ENCODE results near the gene PAM16.

Gene PAM16

DNA sequence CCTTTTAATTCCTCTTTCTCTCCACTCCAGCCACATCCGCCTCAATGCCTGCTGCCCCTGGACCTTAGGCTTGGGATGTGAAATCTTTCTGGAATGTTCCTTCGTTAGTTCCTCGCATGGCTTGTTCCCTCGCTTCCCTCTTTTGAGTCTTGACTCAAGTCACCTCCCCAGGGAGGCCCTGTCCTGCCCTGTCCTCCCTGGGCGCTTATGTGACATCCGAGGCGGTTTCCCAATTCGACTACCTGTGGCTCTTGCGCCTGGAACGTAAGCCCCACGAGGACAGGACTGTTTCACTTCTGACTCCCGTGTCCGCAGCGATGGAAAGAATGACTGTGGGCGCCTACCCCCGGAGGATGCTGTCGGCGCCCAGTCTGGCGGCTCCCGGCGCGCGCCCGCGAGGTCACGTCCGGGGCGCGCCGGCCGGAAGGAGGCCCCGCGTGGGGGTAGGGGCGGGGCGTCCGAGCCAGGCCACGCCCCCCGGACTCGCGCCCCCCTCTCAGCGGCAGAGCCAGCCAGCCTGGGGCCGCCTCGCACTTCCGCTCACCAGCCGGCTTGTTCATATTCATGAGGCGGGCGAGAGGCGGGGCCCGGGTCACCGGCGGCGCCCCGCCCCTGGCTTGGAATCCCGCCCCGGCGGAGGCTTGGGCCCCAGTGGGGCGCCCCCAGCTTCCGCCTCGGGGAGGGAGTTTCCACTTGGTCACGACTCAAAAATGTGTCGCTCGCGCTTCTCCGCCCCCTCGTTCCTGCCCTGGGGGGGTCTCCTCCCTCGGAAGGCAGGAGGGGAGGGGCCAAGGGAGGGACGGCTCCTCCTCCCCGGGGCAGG is 43.7 kb downstream of the PAM16 start:
- FAIRE-seq (no peak), DNase-seq (ENCODE audit: insufficient read length, low spot score) (peak; percentile 88)

DNA sequence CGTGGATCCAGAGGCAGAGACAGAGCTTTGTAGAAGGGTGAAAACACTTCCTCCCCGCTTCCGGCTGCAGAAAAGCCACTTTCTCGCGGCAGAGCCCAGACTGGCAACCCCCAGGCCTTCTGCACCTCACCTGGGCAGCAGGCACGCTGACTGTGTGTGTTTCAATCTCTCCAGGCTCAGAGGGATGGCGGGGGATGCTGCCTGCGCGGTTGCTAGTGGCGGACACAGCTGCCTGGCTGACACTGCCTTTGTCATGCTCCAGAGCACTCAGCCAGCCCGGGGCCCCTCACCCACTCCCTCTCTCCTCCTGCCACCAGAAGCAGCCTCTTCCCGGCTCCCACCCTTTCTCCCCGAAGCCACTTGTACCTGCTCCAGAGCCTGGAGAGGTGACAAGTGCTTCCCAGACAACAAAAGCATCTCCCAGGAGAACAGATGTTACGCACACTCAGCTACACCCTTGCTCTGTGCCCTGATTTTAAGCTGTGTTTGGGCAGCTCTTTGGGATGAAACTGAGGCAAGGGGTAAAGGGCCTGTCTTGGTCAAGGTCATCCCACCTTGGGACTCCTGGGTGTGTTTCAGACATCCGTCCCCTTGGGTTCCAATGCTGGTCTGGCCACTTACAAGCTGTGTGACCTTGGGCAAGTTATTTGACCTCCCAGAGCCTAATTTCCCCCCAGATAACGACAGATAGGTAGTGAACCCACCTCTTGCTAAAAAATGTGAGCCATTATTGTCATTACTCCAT is 44.5 kb downstream of the PAM16 start:
- DNase-seq (ENCODE audit: insufficient read length, low spot score) (peak; percentile 50), FAIRE-seq (peak; percentile 39)

DNA sequence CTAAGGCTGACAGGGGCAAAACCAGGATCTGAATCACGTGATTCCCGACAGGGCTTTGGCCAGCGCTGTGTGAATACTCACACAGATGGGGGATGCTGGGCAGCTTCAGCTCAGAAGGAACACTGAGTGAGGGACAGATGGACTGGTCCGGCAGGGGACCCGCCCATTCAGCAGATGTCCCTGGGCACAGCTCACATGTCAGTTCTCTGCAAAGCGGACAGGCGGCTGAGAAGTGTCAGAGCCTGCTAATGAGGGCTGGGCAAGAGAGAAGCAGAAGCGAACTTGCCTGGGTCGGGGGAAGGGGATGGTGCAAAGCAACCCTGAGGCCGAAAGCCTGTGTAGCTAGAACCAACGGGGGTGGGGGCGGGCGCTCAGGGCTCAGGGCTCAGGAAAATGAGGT is 47.1 kb downstream of the PAM16 start:
- no peak for FAIRE-seq
- no peak for DNase-seq (ENCODE audit: insufficient read length, low spot score)

- DNase-seq (ENCODE audit: insufficient read length, low spot score) (no peak), FAIRE-seq (no peak)
Observed at GRCh38 chr16:4301968-4302367, 49.2 kb downstream of the PAM16 start.

GRCh38 chr16:4301177-4301576 is 49.9 kb downstream of the PAM16 start:
- no peak for FAIRE-seq
- DNase-seq (ENCODE audit: insufficient read length, low spot score) = no peak

GRCh38 chr16:4298761-4299522 is 52.2 kb downstream of the PAM16 start:
- DNase-seq (ENCODE audit: insufficient read length, low spot score) = no peak
- FAIRE-seq = no peak

DNA sequence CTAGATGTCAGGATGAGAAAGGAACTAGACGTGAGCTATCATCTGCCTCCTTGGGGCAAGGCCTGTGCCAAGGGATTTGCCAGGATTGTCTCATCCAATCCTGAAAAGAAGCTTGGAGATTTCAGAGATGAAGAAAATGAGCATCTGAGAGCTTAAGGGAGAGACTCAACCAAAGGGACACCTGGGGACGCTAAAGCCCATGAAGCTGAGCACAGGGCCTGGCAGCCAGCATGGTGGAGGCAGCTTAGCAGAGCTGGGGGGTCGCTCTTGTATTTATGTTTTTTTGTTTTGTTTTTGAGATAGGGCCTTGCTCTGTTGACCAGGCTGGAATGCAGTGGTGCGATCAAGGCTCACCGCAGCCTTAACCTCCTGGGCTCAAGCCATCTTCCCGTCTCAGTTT is 53.6 kb downstream of the PAM16 start:
- FAIRE-seq (no peak), DNase-seq (ENCODE audit: insufficient read length, low spot score) (no peak)

DNA sequence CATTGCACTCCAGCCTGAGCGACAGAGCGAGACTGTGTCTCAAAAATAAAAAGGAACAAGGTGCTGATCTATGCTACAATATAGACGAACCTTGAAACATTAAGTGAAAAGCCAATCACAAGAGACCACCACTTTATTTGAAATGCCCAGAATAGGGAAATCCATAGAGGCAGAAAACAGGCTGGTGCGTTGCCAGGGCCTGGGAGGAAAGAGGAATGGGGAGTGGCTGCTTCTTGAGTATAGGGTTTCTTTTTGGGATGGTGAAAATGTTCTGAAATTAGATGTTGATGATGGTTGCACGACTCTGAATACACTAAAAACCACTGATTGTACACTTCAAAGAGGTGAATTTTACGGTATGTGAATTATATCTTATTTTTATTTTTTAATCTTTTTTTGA is 55.5 kb downstream of the PAM16 start:
- DNase-seq (ENCODE audit: insufficient read length, low spot score) (no peak), FAIRE-seq (no peak)

DNA sequence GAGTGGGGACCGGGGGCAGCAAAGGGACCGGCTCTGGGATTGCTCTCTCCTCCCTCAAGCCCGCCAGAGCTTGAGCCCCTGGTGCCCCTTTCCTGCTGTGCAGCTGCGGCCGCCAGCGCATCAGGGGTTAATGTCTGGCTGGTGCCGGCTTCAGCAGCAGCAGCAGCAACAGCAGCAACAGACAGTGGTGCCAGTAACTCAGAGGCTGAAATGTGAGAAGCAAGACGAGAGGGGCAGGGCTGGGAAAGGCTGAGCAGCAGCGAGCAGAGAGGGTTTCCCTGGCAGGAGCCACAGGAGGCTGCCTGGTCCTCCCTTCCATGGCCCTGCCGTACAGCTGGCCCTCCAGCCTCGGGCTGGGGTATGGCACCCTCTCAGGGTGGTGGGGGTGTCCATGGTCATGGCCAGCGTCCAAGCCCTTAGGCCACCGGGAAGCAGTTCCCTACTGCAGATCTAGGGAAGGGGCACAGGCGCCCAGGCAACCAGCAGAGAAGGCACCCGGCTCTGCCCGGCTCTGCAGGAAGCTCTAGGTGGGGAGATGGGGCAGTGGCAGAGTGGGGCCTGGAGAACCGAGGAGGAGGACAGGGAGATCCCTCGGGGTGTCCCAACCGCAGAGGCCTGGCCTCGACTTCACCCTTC is 57.2 kb downstream of the PAM16 start:
- FAIRE-seq = no peak
- no peak for DNase-seq (ENCODE audit: insufficient read length, low spot score)

DNA sequence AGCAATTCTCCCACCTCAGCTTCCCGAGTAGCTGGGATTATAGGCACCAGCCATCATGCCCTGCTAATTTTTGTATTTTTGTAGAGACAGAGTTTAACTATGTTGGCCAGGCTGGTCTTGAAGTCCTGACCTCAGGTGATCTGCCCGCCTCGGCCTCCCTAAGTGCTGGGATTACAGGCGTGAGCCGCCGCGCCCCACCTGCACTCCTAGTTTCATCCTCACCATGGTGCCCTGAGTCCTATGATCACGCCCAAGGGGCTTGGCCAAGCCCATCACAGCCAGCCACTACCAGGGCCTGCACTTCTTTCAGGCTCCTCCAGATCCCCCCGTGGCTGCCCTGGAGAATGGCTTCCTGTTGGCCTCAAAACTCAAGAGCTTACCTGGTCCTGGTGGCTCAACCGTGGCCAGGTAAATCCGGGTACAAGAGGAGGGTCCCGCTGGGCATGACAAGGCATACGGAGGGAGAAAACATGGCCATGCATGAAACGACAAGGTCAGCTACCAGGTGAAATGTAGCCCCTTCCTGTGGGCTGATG is 57.9 kb downstream of the PAM16 start:
- FAIRE-seq (no peak), DNase-seq (ENCODE audit: insufficient read length, low spot score) (no peak)

DNA sequence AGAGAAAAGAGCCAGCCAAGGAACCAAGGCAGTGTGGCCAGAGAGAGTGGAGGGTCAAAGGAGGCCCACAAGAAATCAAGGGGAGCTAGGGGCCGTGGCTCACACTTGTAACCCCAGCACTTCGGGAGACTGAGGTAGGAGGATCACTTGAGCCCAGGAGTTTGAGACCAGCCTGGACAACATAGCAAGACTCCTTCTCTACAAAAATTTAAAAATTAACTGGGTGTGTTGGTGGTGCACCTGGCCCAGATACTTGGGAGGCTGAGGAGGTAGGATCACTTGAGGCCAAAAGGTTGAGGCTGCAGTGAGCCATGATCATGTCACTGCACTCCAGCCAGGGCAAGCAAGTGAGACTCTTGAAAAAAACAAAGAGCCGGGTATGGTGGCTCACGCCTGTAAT is 59.4 kb downstream of the PAM16 start:
- DNase-seq (ENCODE audit: insufficient read length, low spot score) = no peak
- no peak for FAIRE-seq
